NB4 (cell line): Measurements from ENCODE around the gene TCF4.

Experiments
- MAX ChIP-seq: IDR thresholded peaks from 2 replicates; pipeline ENCODE4 v1.6.1; 2011; ENCODE audit warnings: low read depth, low read length
- MYC ChIP-seq: IDR thresholded peaks from 2 replicates; pipeline ENCODE4 v1.6.1; 2011; ENCODE audit warnings: low read depth, low read length
- POLR2A ChIP-seq: IDR thresholded peaks from 2 replicates; pipeline ENCODE4 v1.6.1; 2011; ENCODE audit warnings: mild to moderate bottlenecking; ENCODE audit not compliant: insufficient read length; ENCODE audit errors: extremely low read depth
- TF ChIP-seq, protein P1 (sequence below): IDR thresholded peaks from one replicate; pipeline ENCODE4 v1.5.1; 2012; ENCODE audit warnings: low read depth, low read length

DNA sequence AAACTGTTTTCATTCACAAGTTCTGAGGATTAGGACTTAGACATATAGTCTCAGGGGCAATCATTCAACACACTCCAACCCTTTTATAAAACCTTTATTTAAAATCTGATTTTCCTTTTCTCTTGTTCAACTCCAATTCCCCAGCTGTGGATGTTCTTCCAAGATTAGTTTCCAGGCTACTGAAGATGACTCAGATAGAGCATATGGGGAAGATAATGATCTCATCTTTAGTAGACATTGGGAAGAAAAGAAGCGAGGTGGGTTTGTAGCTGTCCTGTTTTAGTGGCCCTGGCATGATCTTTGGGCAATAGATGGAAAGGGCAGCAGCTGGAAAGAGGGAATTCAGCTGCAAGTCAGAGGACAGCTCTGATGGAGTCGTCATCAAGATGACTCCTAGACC lies 381.1 kb downstream of the TCF4 start:
- TF ChIP-seq, protein P1, sequence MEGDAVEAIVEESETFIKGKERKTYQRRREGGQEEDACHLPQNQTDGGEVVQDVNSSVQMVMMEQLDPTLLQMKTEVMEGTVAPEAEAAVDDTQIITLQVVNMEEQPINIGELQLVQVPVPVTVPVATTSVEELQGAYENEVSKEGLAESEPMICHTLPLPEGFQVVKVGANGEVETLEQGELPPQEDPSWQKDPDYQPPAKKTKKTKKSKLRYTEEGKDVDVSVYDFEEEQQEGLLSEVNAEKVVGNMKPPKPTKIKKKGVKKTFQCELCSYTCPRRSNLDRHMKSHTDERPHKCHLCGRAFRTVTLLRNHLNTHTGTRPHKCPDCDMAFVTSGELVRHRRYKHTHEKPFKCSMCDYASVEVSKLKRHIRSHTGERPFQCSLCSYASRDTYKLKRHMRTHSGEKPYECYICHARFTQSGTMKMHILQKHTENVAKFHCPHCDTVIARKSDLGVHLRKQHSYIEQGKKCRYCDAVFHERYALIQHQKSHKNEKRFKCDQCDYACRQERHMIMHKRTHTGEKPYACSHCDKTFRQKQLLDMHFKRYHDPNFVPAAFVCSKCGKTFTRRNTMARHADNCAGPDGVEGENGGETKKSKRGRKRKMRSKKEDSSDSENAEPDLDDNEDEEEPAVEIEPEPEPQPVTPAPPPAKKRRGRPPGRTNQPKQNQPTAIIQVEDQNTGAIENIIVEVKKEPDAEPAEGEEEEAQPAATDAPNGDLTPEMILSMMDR = no peak
- TF ChIP-seq POLR2A (no peak), MAX (no peak), MYC (no peak)
